ENCODE data around the gene VAV3. TPM values are rescaled to one million over a fixed set of nuclear protein-coding genes. Genes with fewer than 3 reads are reported as not detected.

Gene VAV3
- total and polyA plus RNA-seq, 2 donors (not counting 1 experiment from before 2014, with no cell fraction given) = not detected

- H3K9ac ChIP-seq (ENCODE audit: insufficient read depth, low read length) = no peak overlapping the region
- H3K79me2 ChIP-seq (ENCODE audit: control insufficient read depth, insufficient read depth, low read length) = no peaks in the 10 kb centered on the region
Observed at GRCh38 chr1:107974090-107974489, 9.1 kb upstream of the VAV3 start.

GRCh38 chr1:107972391-107973180, 7.6 kb upstream of the VAV3 start:
- no peaks in the 10 kb centered on the region for H3K36me3 ChIP-seq (ENCODE audit: control insufficient read depth, insufficient read depth, low read length)
- H3K27ac ChIP-seq (ENCODE audit: insufficient read depth, low read length) = no peak overlapping the region
- no peak overlapping the region for H2AFZ ChIP-seq (ENCODE audit: low read length)
- H3K4me1 ChIP-seq (ENCODE audit: control insufficient read depth, extremely low read depth, insufficient read depth, low read length) = no peaks in the 10 kb centered on the region
- TF ChIP-seq EZH2 (IDR thresholded peaks at IDR 0.05; ENCODE audit: low read length, missing control alignments) (no peak), CTCF (conservative IDR thresholded peaks at IDR 0.05 in 1 of 2, IDR thresholded peaks at IDR 0.05 in 1 of 2; ENCODE audit: low read depth in 1 of 2, low read length in 2 of 2) (no peak)
- no peak overlapping the region for H3K4me2 ChIP-seq (ENCODE audit: extremely low read depth, insufficient read depth, low read length)
- H3K79me2 ChIP-seq (ENCODE audit: control insufficient read depth, insufficient read depth, low read length) = no peaks in the 10 kb centered on the region
- no peaks in the 10 kb centered on the region for H3K27me3 ChIP-seq (ENCODE audit: control insufficient read depth, insufficient read depth, low read length)
- no peak for DNase-seq (ENCODE audit: low read depth in 2 of 2)
- H3K9ac ChIP-seq (ENCODE audit: insufficient read depth, low read length) = no peak overlapping the region
- H4K20me1 ChIP-seq (ENCODE audit: control insufficient read depth, extremely low read depth, insufficient read depth, low read length) = no peaks in the 10 kb centered on the region
- no peak overlapping the region for H3K4me3 ChIP-seq (replicated peaks in 1 of 4; ENCODE audit: control extremely low read depth in 1 of 4, insufficient read depth in 1 of 4, low read depth in 3 of 4, low read length in 4 of 4)
- no peaks in the 10 kb centered on the region for H3K9me3 ChIP-seq (ENCODE audit: control insufficient read depth, insufficient read depth, low read depth, low read length)

More at GRCh38 chr1:107974090-107974489, 9.1 kb upstream of the VAV3 start:
- H2AFZ ChIP-seq (ENCODE audit: low read length) = no peak overlapping the region
- no peaks in the 10 kb centered on the region for H3K9me3 ChIP-seq (ENCODE audit: control insufficient read depth, insufficient read depth, low read depth, low read length)
- H4K20me1 ChIP-seq (ENCODE audit: control insufficient read depth, extremely low read depth, insufficient read depth, low read length) = no peaks in the 10 kb centered on the region
- H3K27me3 ChIP-seq (ENCODE audit: control insufficient read depth, insufficient read depth, low read length) = no peaks in the 10 kb centered on the region
- no peaks in the 10 kb centered on the region for H3K4me1 ChIP-seq (ENCODE audit: control insufficient read depth, extremely low read depth, insufficient read depth, low read length)
- no peak overlapping the region for H3K4me2 ChIP-seq (ENCODE audit: extremely low read depth, insufficient read depth, low read length)
- no peak overlapping the region for H3K27ac ChIP-seq (ENCODE audit: insufficient read depth, low read length)
- H3K4me3 ChIP-seq (replicated peaks in 1 of 4; ENCODE audit: control extremely low read depth in 1 of 4, insufficient read depth in 1 of 4, low read depth in 3 of 4, low read length in 4 of 4) = no peak overlapping the region
- no peak for DNase-seq (ENCODE audit: low read depth in 2 of 2)
- H3K36me3 ChIP-seq (ENCODE audit: control insufficient read depth, insufficient read depth, low read length) = no peaks in the 10 kb centered on the region
- no peak for TF ChIP-seq EZH2 (IDR thresholded peaks at IDR 0.05; ENCODE audit: low read length, missing control alignments)
- TF ChIP-seq CTCF (conservative IDR thresholded peaks at IDR 0.05 in 1 of 2, IDR thresholded peaks at IDR 0.05 in 1 of 2; ENCODE audit: low read depth in 1 of 2, low read length in 2 of 2) = no peak

GRCh38 chr1:107966550-107966949, 1.6 kb upstream of the VAV3 start:
- peaks cover 17% of the 10 kb centered on the region for H3K27me3 ChIP-seq (ENCODE audit: control insufficient read depth, insufficient read depth, low read length)
- DNase-seq (ENCODE audit: low read depth in 2 of 2) = no peak
- H3K27ac ChIP-seq (ENCODE audit: insufficient read depth, low read length) = no peak overlapping the region
- H3K9me3 ChIP-seq (ENCODE audit: control insufficient read depth, insufficient read depth, low read depth, low read length) = no peaks in the 10 kb centered on the region
- H2AFZ ChIP-seq (ENCODE audit: low read length) = no peak overlapping the region
- H3K4me3 ChIP-seq (replicated peaks in 1 of 4; ENCODE audit: control extremely low read depth in 1 of 4, insufficient read depth in 1 of 4, low read depth in 3 of 4, low read length in 4 of 4) = no peak overlapping the region
- no peaks in the 10 kb centered on the region for H4K20me1 ChIP-seq (ENCODE audit: control insufficient read depth, extremely low read depth, insufficient read depth, low read length)
- no peaks in the 10 kb centered on the region for H3K36me3 ChIP-seq (ENCODE audit: control insufficient read depth, insufficient read depth, low read length)
- peaks cover 3% of the 10 kb centered on the region for H3K4me1 ChIP-seq (ENCODE audit: control insufficient read depth, extremely low read depth, insufficient read depth, low read length)
- H3K4me2 ChIP-seq (ENCODE audit: extremely low read depth, insufficient read depth, low read length) = no peak overlapping the region
- H3K9ac ChIP-seq (ENCODE audit: insufficient read depth, low read length) = no peak overlapping the region
- TF ChIP-seq CTCF (conservative IDR thresholded peaks at IDR 0.05 in 1 of 2, IDR thresholded peaks at IDR 0.05 in 1 of 2; ENCODE audit: low read depth in 1 of 2, low read length in 2 of 2) (no peak), EZH2 (IDR thresholded peaks at IDR 0.05; ENCODE audit: low read length, missing control alignments) (no peak)
- H3K79me2 ChIP-seq (ENCODE audit: control insufficient read depth, insufficient read depth, low read length) = no peaks in the 10 kb centered on the region

Data from fibroblast of lung (primary cell).